IMR-90 (cell line): Measurements from ENCODE around the gene PPARD. TPM values are rescaled to one million over a fixed set of nuclear protein-coding genes. Genes with fewer than 3 reads are reported as not detected.

Source experiments
- ATAC-seq: fragments of 200-7000 bp; cut with Tn5 transposase; 2 replicates; pipeline ENCODE4 v1.9.1; 2020; ENCODE audit warnings: low read depth, mild to moderate bottlenecking, moderate library complexity
- BruUV-seq: library from RNA; stranded (reverse); fragments of 400-500 nt; replicated peaks from 2 replicates; lab custom pipeline; 2021; lab: Mats Ljungman, UMichigan
- CTCF ChIA-PET: fragments of 300-600 bp; formaldehyde crosslinking; extraction: SDS; loops from one replicate; lab custom pipeline; 2021; ENCODE audit warnings: antibody characterized with exemption; lab: Yijun Ruan, JAX
- POLR2A ChIA-PET: fragments of 300-600 bp; sonication (Branson Sonifier 250); formaldehyde crosslinking; loops from one replicate; lab custom pipeline; 2022; ENCODE audit warnings: antibody characterized with exemption; ENCODE audit not compliant: unreplicated experiment; lab: Charles Lee
- DNase-seq: peaks from one replicate; pipeline ENCODE4 v3.0.0; 2013
- H2AFZ ChIP-seq: replicated peaks from 2 replicates; pipeline ENCODE3; 2013; ENCODE audit warnings: low read length, mild to moderate bottlenecking; ENCODE audit not compliant: poor library complexity
- H2AK5ac ChIP-seq: 2 replicates; pipeline ENCODE4 v1.6.1; 2013; ENCODE audit warnings: low read depth, low read length, inconsistent platforms
- H2AK9ac ChIP-seq: replicated peaks from 2 replicates; pipeline ENCODE3; 2013; ENCODE audit warnings: mild to moderate bottlenecking, low read depth, low read length, moderate library complexity; ENCODE audit not compliant: poor library complexity
- H2BK120ac ChIP-seq: 2 replicates; pipeline ENCODE4 v1.6.1; 2013; ENCODE audit warnings: low read depth, low read length, inconsistent platforms
- H2BK15ac ChIP-seq: 3 replicates; pipeline ENCODE4 v1.6.1; 2013; ENCODE audit warnings: low read depth, low read length, inconsistent platforms
- H2BK20ac ChIP-seq: 2 replicates; pipeline ENCODE4 v1.6.1; 2013; ENCODE audit warnings: low read depth, mild to moderate bottlenecking, inconsistent platforms, low read length, moderate library complexity
- H2BK5ac ChIP-seq: 2 replicates; pipeline ENCODE4 v1.6.1; 2013; ENCODE audit warnings: mild to moderate bottlenecking, low read depth, low read length, inconsistent platforms; ENCODE audit not compliant: poor library complexity, severe bottlenecking
- H3K14ac ChIP-seq: replicated peaks from 2 replicates; pipeline ENCODE4 v1.6.1; 2013; ENCODE audit warnings: low read depth, low read length, inconsistent platforms
- H3K18ac ChIP-seq: 2 replicates; pipeline ENCODE4 v1.6.1; 2013; ENCODE audit warnings: low read depth, low read length, control low read depth
- H3K23ac ChIP-seq: 2 replicates; pipeline ENCODE4 v1.6.1; 2013; ENCODE audit warnings: low read depth, low read length, inconsistent platforms
- H3K27ac ChIP-seq: 2 replicates; pipeline ENCODE4 v1.5.1; 2013; ENCODE audit warnings: mild to moderate bottlenecking, control low read depth, low read length; ENCODE audit not compliant: insufficient read depth
- H3K27me3 ChIP-seq: 2 replicates; pipeline ENCODE4 v1.6.1; 2013; ENCODE audit warnings: low read length; ENCODE audit not compliant: control insufficient read depth, insufficient read depth
- H3K36me3 ChIP-seq: 2 replicates; pipeline ENCODE4 v1.6.1; 2013; ENCODE audit warnings: low read length, mixed read lengths; ENCODE audit not compliant: control insufficient read depth, insufficient read depth
- H3K4ac ChIP-seq: 2 replicates; pipeline ENCODE4 v1.6.1; 2013; ENCODE audit warnings: low read depth, low read length, inconsistent platforms
- H3K4me1 ChIP-seq: 2 replicates; pipeline ENCODE4 v1.6.1; 2013; ENCODE audit warnings: low read length, mixed read lengths; ENCODE audit not compliant: control insufficient read depth, insufficient read depth
- H3K4me2 ChIP-seq: 2 replicates; pipeline ENCODE4 v1.6.1; 2013; ENCODE audit warnings: low read depth, mild to moderate bottlenecking, control low read depth, low read length, moderate library complexity
- H3K4me3 ChIP-seq: 2 replicates; pipeline ENCODE4 v1.5.1; 2013; ENCODE audit warnings: low read depth, mild to moderate bottlenecking, control low read depth, low read length, moderate library complexity; ENCODE audit not compliant: insufficient read depth
- H3K56ac ChIP-seq: 2 replicates; pipeline ENCODE4 v1.6.1; 2013; ENCODE audit warnings: low read length, inconsistent platforms; ENCODE audit not compliant: insufficient read depth; ENCODE audit errors: extremely low read depth
- H3K79me1 ChIP-seq, 2 experiments: 2 replicates each; pipeline ENCODE4 v1.6.1; 2013; ENCODE audit warnings: low read length in 2 of 2, inconsistent platforms in 1 of 2, low read depth in 1 of 2
- H3K9ac ChIP-seq: 2 replicates; pipeline ENCODE4 v1.6.1; 2013; ENCODE audit warnings: low read depth, low read length, control low read depth
- H3K9me1 ChIP-seq: 2 replicates; pipeline ENCODE4 v1.6.1; 2013; ENCODE audit warnings: low read length, inconsistent platforms; ENCODE audit not compliant: insufficient read depth
- H3K9me3 ChIP-seq: 2 replicates; pipeline ENCODE4 v1.6.1; 2013; ENCODE audit warnings: low read length; ENCODE audit not compliant: control insufficient read depth, insufficient read depth
- H4K20me1 ChIP-seq: 2 replicates; pipeline ENCODE4 v1.6.1; 2013; ENCODE audit warnings: low read length, inconsistent platforms; ENCODE audit not compliant: insufficient read depth
- H4K5ac ChIP-seq: 2 replicates; pipeline ENCODE4 v1.6.1; 2013; ENCODE audit warnings: mild to moderate bottlenecking, low read depth, low read length, control low read depth
- H4K8ac ChIP-seq, 2 experiments: 2 replicates each; pipeline ENCODE4 v1.6.1; 2013; ENCODE audit warnings: low read depth in 2 of 2, low read length in 2 of 2, control low read depth in 1 of 2, inconsistent platforms in 1 of 2
- H4K91ac ChIP-seq: 2 replicates; pipeline ENCODE4 v1.6.1; 2013; ENCODE audit warnings: low read depth, low read length, inconsistent platforms; ENCODE audit not compliant: insufficient read depth
- FOS ChIP-seq: fragments of 150-350 bp; IDR thresholded peaks from 2 replicates; pipeline ENCODE4 v1.6.1; 2016; ENCODE audit warnings: low read depth, low read length
- MXI1 ChIP-seq: IDR thresholded peaks from 2 replicates; pipeline ENCODE4 v1.6.1; 2012; ENCODE audit warnings: low read depth, mild to moderate bottlenecking, low read length, moderate library complexity, borderline replicate concordance
- WGBS, 2 experiments: methylation state at CpG; one replicate each; pipeline versions ENCODE4 v1.1.5 to v1.1.7; 2013; ENCODE audit warnings: missing lambda C conversion rate in 2 of 2; ENCODE audit not compliant: insufficient read length in 1 of 2; ENCODE audit errors: extremely low coverage in 2 of 2; 5-methylcytosine and 5-hydroxymethylcytosine counted together
- dilution Hi-C: fragments of 300-500 bp; cut with HindIII; formaldehyde crosslinking; loops from one replicate; pipeline ENCODE4 v1.14.3; 2018; ENCODE audit warnings: low sequenced_read_pairs; ENCODE audit not compliant: unreplicated experiment
- in situ Hi-C: fragments of 300-500 bp; cut with MboI; formaldehyde crosslinking; loops from 3 replicates; pipeline ENCODE4 v1.14.3; 2019; ENCODE audit warnings: low sequenced_read_pairs, inconsistent platforms, mixed read lengths
- intact Hi-C: fragments of 100-400 bp; cut with micrococcal nuclease; formaldehyde crosslinking; loops from 2 replicates; pipeline ENCODE4 v1.10.0; 2022
- polyA plus RNA-seq, 3 experiments: library from polyadenylated mRNA; depleted of rRNA; stranded (reverse); fragments of >200 nt; gene quantifications; 2 replicates each; pipeline ENCODE4 v1.2.3, GENCODE V29; 2012; ENCODE audit warnings: low replicate concordance in 1 of 3
- total RNA-seq: library from RNA; depleted of rRNA; stranded (reverse); fragments of >200 nt; gene quantifications from 2 replicates; pipeline ENCODE4 v1.2.3, GENCODE V29; 2012

PPARD gene
- total and polyA plus RNA-seq, 2 of the 4 experiments (the other 2 are of a cell fraction): 10.4 to 69.0 TPM

DNA sequence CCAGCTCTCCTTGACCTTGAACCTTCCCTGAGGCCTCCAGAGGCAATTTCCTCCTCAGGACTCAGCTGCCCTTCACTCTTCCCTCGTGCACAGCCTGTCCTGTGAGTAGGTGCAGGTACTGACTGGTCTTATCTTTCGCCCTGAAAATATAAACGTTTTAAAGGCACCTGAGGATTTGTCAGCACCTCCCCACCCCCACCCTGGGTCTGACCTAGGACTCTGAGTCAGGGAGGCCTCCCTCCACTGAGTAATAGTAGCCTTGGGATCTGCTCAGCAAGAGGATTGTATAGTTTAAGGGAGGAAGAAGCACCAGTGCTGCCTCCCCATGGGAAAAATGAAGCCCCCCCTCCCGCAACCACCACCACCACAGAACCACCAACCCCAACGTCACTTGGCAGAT lies 54.6 kb downstream of the PPARD start:
- peak; percentile 60; the same call in 1 of the 2 replicates for ATAC-seq
- Histone ChIP-seq H4K8ac (no peak overlapping the region), H3K56ac (no peak overlapping the region), H2BK15ac (no peak overlapping the region), H3K27ac (peak overlapping the region; percentile 24; the same call in 1 of the 2 replicates), H2AK5ac (peak overlapping the region; percentile 65), H2BK20ac (no peak overlapping the region; the same call in 1 of the 2 replicates), H3K4me2 (no peak overlapping the region; the same call in 1 of the 2 replicates), H3K4me1 (peaks cover 35% of the 10 kb centered on the region), H3K27me3 (no peaks in the 10 kb centered on the region), H3K14ac (peak overlapping the region; percentile 55; the same call in 1 of the 2 replicates), H3K36me3 (peaks cover 5% of the 10 kb centered on the region), H2AFZ (no peak overlapping the region), H3K9ac (no peak overlapping the region), H3K18ac (peak overlapping the region; percentile 16; the same call in 1 of the 2 replicates), H2BK5ac (peak overlapping the region; percentile 46), H4K20me1 (peaks cover 17% of the 10 kb centered on the region), H3K9me1 (peaks cover 44% of the 10 kb centered on the region), H2AK9ac (peak overlapping the region; percentile 33), H3K23ac (peak overlapping the region; percentile 75; the same call in 1 of the 2 replicates), H4K91ac (peak overlapping the region; percentile 4; the same call in 1 of the 2 replicates), H2BK120ac (no peak overlapping the region), H4K5ac (peak overlapping the region; percentile 33; the same call in 1 of the 2 replicates), H3K79me1 (peaks cover 61 to 88% of the 10 kb centered on the region in 2 experiments), H3K4me3 (no peak overlapping the region), H3K4ac (peak overlapping the region; percentile 73; the same call in 1 of the 2 replicates), H3K9me3 (no peaks in the 10 kb centered on the region)
- BruUV-seq: no TSS peak
- intact Hi-C loops (no loop called here), in situ Hi-C loops (no loop called here), dilution Hi-C loops (no loop called here)
- WGBS, 2 experiments: no CpG with 5 or more reads among the region's 5 CpGs
- ChIA-PET CTCF (interaction anchor here (0.6 kb wide), 1 partner anchor 37 kb away, joined by 3 read pairs; no protein-coding TSS in a partner anchor), POLR2A (no interaction called here)
- DNase-seq: peak; percentile 60
- no peak for TF ChIP-seq MXI1
- TF ChIP-seq FOS: peak; percentile 16; the same call in 1 of the 2 replicates
